ENCODE results near the gene EPHA8.

The EPHA8 gene

GRCh38 chr1:22637907-22638445 is 74.7 kb downstream of the EPHA8 start:
- no peak for TF ChIP-seq GATA3 (IDR thresholded peaks at IDR 0.05; ENCODE audit: low read depth, low read length)
- TF ChIP-seq GATA2 (IDR thresholded peaks at IDR 0.05; ENCODE audit: low read depth, low read length): no peak

- TF ChIP-seq GATA2 (IDR thresholded peaks at IDR 0.05; ENCODE audit: low read depth, low read length) (no peak), GATA3 (IDR thresholded peaks at IDR 0.05; ENCODE audit: low read depth, low read length) (no peak)
Measured at GRCh38 chr1:22638476-22639234, 75.4 kb downstream of the EPHA8 start.

DNA sequence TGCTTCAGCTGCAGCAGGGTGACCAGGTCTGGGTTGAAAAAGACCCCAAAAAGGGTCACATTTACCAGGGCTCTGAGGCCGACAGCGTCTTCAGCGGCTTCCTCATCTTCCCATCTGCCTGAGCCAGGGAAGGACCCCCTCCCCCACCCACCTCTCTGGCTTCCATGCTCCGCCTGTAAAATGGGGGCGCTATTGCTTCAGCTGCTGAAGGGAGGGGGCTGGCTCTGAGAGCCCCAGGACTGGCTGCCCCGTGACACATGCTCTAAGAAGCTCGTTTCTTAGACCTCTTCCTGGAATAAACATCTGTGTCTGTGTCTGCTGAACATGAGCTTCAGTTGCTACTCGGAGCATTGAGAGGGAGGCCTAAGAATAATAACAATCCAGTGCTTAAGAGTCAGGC is 76.0 kb downstream of the EPHA8 start:
- TF ChIP-seq GATA2 (IDR thresholded peaks at IDR 0.05; ENCODE audit: low read depth, low read length) (no peak), GATA3 (IDR thresholded peaks at IDR 0.05; ENCODE audit: low read depth, low read length) (no peak)

DNA sequence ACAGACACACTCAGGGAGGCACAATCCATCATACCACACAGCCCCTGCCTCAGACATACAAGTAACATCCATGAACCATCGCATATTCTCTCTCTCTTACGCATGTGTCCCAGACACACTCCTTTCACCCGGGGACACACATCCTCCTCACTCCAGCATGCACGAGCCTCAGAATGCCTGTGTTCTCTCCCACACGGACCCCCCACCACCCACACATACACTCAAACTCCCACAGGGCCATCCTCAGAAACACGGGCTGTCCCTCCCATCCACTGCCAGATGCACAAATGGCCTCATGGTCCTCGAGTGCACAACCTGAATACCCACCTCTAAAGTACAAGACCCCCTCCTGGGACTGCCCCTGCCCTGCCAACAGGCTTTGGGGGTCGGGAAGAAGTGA is 78.0 kb downstream of the EPHA8 start:
- TF ChIP-seq GATA2 (IDR thresholded peaks at IDR 0.05; ENCODE audit: low read depth, low read length) (no peak), GATA3 (IDR thresholded peaks at IDR 0.05; ENCODE audit: low read depth, low read length) (no peak)

DNA sequence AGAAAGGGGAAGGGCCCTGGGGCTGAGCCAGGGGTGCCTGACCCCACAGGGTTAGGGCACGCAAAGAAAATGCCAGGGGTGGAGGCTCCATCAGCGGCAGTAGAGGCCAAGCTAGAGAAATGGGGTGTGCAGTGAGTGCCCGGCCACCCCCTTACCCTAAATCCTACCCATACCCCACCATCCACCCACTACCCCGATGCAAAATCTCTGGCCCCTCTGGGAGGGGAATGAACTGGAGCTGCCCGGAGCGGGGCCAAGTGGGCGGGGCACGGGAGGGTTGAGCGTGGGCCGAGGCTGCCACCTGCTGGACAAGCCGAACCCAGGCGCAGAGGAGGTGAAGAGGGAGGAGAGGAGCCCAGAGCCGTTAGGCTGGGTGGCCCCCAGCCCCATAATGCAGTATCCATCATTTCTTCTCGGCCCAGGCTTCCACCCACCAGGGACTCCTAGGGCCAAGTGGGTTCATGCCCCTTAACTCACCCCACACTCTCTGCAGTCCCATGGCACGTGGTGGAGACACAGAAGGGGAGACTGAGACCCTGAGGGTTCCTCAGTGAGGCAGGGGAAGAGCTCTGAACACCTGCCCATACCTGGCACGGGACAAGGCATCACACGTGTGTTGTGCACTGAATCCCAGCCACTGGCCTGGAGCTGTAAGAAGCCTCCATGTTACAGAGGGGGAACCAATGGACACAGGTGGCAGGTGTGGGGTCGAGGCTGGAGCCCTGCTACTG is 78.8 kb downstream of the EPHA8 start:
- TF ChIP-seq GATA2 (IDR thresholded peaks at IDR 0.05; ENCODE audit: low read depth, low read length) (no peak), GATA3 (IDR thresholded peaks at IDR 0.05; ENCODE audit: low read depth, low read length) (no peak)

GRCh38 chr1:22643381-22643780 is 80.1 kb downstream of the EPHA8 start, which contains the start of gene C1QC:
TSS of gene C1QC (plus strand) at chr1:22643633. CDS start at chr1:22644024, 391 bp downstream.
- TF ChIP-seq GATA3 (IDR thresholded peaks at IDR 0.05; ENCODE audit: low read depth, low read length) (no peak), GATA2 (IDR thresholded peaks at IDR 0.05; ENCODE audit: low read depth, low read length) (no peak)

DNA sequence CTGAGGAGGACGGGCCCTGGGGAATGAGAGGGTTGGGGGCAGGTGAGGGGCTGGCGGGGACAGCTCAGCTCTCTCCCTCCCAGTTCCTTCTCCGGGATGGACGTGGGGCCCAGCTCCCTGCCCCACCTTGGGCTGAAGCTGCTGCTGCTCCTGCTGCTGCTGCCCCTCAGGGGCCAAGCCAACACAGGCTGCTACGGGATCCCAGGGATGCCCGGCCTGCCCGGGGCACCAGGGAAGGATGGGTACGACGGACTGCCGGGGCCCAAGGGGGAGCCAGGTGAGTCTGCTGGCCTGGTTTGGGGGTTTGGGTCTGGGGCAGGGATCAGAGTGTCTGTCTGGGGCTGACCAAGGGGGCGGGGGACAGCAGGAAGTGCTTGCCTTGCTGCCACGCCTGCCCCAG is 80.6 kb downstream of the EPHA8 start:
- TF ChIP-seq GATA2 (IDR thresholded peaks at IDR 0.05; ENCODE audit: low read depth, low read length) (no peak), GATA3 (IDR thresholded peaks at IDR 0.05; ENCODE audit: low read depth, low read length) (no peak)

GRCh38 chr1:22645931-22646330 is 82.6 kb downstream of the EPHA8 start:
- TF ChIP-seq GATA2 (IDR thresholded peaks at IDR 0.05; ENCODE audit: low read depth, low read length): no peak
- no peak for TF ChIP-seq GATA3 (IDR thresholded peaks at IDR 0.05; ENCODE audit: low read depth, low read length)

GRCh38 chr1:22646384-22646783 is 83.1 kb downstream of the EPHA8 start:
- TF ChIP-seq GATA2 (IDR thresholded peaks at IDR 0.05; ENCODE audit: low read depth, low read length): no peak
- TF ChIP-seq GATA3 (IDR thresholded peaks at IDR 0.05; ENCODE audit: low read depth, low read length): no peak

DNA sequence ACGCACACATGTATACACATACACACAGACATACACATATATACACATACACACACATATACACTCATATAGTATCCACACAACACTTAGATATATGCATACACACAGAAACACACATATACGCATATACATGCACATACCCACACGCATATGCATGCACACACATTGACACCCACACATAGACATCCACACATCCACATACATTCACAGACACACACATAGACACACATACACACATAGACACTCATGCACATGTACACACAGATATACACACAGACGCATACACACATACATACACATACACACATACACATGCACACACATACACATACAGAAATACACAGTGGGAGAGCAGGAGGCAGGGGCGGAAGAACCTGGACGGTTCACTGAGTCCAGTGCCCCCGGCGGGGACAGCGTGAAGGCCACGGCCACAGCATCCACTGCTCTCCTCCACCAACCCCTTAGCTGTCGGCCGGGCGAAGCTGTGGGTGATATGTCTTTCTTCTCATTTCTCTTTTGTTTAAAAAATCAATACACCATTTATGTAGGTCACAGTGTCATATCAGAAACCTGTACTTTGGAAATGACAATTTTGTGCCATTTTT is 86.9 kb downstream of the EPHA8 start:
- no peak for TF ChIP-seq GATA2 (IDR thresholded peaks at IDR 0.05; ENCODE audit: low read depth, low read length)
- TF ChIP-seq GATA3 (IDR thresholded peaks at IDR 0.05; ENCODE audit: low read depth, low read length): no peak

DNA sequence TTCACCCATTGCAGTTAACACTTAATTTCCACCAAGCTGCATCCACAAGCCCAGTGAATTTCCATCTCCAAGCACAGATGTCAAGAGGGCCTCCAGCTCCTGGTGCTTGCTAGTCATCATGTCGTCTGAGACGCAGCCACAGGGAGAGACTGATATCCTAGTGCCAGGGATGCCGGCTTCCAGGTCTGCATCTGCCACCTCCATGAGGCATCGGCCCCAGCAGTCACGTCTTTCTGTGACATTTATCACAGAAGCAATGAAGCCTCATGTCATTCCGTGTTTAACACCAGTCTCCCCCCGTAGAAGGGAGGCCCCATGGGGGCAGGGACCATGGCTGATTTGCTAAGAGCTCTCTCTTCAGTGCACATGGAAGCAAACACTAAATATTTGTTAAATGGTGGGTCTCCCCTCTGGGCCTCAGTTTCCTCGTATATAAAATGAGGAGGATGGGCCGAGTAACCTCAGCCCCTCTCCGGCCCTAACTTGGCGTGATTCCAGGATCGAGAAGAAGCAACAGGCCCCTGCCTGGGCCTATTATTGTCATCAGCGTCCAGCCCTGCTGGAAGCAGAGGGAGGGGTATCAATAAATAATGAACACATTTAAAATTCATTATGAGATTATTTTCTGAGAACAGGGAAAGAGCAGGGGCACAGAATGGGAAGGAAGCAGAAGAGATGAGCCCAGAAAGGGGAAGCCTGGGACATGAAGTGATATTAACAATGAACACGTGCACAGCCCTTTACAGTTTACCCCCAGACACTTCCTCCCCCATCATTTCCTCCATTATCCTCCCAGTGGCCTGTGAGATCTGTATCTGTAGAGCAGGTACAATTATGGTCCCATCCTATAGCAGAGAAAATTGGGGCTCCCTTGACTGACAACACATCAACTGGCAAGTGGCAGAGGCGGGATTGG is 88.9 kb downstream of the EPHA8 start:
- TF ChIP-seq GATA2 (IDR thresholded peaks at IDR 0.05; ENCODE audit: low read depth, low read length): no peak
- no peak for TF ChIP-seq GATA3 (IDR thresholded peaks at IDR 0.05; ENCODE audit: low read depth, low read length)

DNA sequence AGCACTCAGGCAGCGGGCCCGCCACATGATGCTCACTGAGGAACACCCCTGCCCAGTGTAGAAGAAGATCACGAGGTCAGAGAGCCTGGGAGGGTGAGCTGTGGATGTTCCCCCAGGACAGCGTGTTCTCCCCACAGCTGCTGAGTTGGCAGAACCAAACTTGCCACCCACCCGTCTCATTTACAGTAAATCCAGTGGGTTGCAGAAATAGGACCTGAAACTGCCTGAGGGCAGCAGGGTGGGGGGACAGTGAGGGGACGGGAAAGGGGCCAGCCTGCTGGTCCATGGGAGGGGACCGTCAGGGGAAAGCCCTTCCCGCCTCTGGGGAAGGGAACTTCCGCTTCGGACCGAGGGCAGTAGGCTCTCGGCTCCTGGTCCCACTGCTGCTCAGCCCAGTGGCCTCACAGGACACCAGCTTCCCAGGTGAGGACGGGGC is 89.6 kb downstream of the EPHA8 start, which contains the start of gene C1QB:
Gene C1QB (plus strand): TSS at position 356 of the 436 bp plus-strand sequence. CDS start 6,227 bp downstream, outside the sequence.
- TF ChIP-seq GATA2 (IDR thresholded peaks at IDR 0.05; ENCODE audit: low read depth, low read length): no peak
- no peak for TF ChIP-seq GATA3 (IDR thresholded peaks at IDR 0.05; ENCODE audit: low read depth, low read length)
